Measurements from ENCODE around the gene ARL17A.
"Not testable (repeated sequence)": the region's sequence is repeated elsewhere in the genome, so short reads cannot be mapped to it uniquely, and the experiment has no call there.

- not testable (repeated sequence) for TF ChIP-seq ARNTL (CRISPR knock-in tag; IDR thresholded peaks at IDR 0.05; ENCODE audit: borderline replicate concordance, low read depth); OSR1 (CRISPR knock-in tag; IDR thresholded peaks at IDR 0.05); ESRRG (CRISPR knock-in tag; IDR thresholded peaks at IDR 0.05); ZFP30 (CRISPR knock-in tag; IDR thresholded peaks at IDR 0.05); ZFP3 (CRISPR knock-in tag; IDR thresholded peaks at IDR 0.05); CSDC2 (CRISPR knock-in tag; IDR thresholded peaks at IDR 0.05)
- TF ChIP-seq, protein P1, sequence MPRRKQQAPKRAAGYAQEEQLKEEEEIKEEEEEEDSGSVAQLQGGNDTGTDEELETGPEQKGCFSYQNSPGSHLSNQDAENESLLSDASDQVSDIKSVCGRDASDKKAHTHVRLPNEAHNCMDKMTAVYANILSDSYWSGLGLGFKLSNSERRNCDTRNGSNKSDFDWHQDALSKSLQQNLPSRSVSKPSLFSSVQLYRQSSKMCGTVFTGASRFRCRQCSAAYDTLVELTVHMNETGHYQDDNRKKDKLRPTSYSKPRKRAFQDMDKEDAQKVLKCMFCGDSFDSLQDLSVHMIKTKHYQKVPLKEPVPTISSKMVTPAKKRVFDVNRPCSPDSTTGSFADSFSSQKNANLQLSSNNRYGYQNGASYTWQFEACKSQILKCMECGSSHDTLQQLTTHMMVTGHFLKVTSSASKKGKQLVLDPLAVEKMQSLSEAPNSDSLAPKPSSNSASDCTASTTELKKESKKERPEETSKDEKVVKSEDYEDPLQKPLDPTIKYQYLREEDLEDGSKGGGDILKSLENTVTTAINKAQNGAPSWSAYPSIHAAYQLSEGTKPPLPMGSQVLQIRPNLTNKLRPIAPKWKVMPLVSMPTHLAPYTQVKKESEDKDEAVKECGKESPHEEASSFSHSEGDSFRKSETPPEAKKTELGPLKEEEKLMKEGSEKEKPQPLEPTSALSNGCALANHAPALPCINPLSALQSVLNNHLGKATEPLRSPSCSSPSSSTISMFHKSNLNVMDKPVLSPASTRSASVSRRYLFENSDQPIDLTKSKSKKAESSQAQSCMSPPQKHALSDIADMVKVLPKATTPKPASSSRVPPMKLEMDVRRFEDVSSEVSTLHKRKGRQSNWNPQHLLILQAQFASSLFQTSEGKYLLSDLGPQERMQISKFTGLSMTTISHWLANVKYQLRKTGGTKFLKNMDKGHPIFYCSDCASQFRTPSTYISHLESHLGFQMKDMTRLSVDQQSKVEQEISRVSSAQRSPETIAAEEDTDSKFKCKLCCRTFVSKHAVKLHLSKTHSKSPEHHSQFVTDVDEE (CRISPR knock-in tag; IDR thresholded peaks at IDR 0.05): not testable (repeated sequence)
These were observed 591 bp upstream of the ARL17A start for GRCh38 chr17:46580082-46580481.

Measured in SK-N-SH treated with all-trans-retinoic acid at 6 μM for 48 hours (cell line).